ENCODE data around the gene ATP2B2.

DNA sequence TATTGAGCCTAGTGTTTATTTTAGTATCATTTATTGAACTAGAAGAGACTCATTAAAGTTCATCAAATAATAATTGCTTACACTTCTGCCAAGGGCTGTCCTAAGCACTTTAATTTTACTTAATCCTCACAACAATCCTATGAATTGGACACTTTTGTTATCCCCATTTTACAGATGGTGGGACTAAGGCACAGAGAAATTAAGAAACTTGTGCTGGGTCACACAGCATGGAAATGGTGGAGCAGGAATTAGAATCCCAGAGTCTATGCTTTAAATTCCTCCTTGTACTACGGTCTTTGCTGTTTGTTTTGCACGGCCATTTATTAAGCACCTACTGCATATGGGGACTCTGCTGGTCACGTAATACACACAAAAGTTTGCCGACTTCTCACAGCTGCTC lies 7.9 kb downstream of the ATP2B2 start:
- TF ChIP-seq YY1 (IDR thresholded peaks at IDR 0.05; ENCODE audit: insufficient read depth, insufficient read length) (no peak), ZNF274 (IDR thresholded peaks at IDR 0.05; ENCODE audit: low read depth, low read length) (no peak)
